Body of pancreas (tissue), 4 donors: ENCODE measurements around the gene HOOK2.

Experiments
- CTCF ChIP-seq, 7 experiments: fragments of 450-650 bp in 4 of 7; fragments of 200-600 bp in 3 of 7; sonication (generic) in 3 of 7; IDR thresholded peaks; one replicate each; pipeline ENCODE4 v1.5.1; 2016 to 2019; ENCODE audit warnings: antibody characterized with exemption in 7 of 7
- POLR2A ChIP-seq, 3 donors: fragments of 450-650 bp; IDR thresholded peaks; one replicate each; pipeline ENCODE4 v1.6.1; 2016; ENCODE audit warnings: antibody characterized with exemption in 3 of 3, mild to moderate bottlenecking in 2 of 3

- peak in 1 of 7 experiments; percentile 15 for TF ChIP-seq CTCF (IDR thresholded peaks at IDR 0.05)
- no peak for TF ChIP-seq POLR2A (IDR thresholded peaks at IDR 0.05)
Measured at GRCh38 chr19:12773571-12773970, 1.8 kb downstream of the HOOK2 start.
